ENCODE data around the gene KY. TPM values are rescaled to one million over a fixed set of nuclear protein-coding genes. Genes with fewer than 3 reads are reported as not detected.

The KY gene
- total RNA-seq, 4 donors from 2014 or later: 0.19 to 1.2 TPM; not detected in 2

DNA sequence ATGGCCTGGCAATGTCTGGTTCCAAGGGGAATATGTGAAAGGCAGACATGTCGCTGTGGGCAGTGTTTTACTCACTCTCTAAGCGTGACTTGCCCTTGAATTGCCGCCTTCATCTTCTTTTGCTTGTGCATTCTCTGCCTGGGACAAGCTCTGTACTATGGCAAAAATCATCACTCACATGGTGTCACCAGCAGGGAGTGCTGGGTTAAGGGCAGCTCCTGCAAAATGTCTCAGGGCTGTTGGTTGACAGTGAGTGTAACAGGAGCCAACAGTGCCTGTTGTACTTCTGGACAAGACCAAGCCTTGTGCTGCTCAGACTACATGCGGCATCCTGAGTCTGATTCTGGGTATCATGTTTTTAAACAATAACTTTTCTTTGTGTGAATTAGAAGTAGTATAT lies 45.3 kb upstream of the KY start:
- no peak for TF ChIP-seq POLR2A (IDR thresholded peaks at IDR 0.05)
- TF ChIP-seq CTCF (IDR thresholded peaks at IDR 0.05): no peak
- intact Hi-C loops (cut with DNase I): no loop called here
- Histone ChIP-seq H3K9me3 (no peaks in the 10 kb centered on the region), H3K4me3 (no peak overlapping the region), H3K4me1 (peaks cover 7 to 54% (median 16%) of the 10 kb centered on the region in 3 donors), H3K27ac (no peak overlapping the region), H3K36me3 (no peaks in the 10 kb centered on the region), H3K27me3 (no peaks in the 10 kb centered on the region)
- WGBS, 2 donors: 83 to 100% methylated on average over 1 to 2 of the region's 4 CpGs
- no peak for DNase-seq

DNA sequence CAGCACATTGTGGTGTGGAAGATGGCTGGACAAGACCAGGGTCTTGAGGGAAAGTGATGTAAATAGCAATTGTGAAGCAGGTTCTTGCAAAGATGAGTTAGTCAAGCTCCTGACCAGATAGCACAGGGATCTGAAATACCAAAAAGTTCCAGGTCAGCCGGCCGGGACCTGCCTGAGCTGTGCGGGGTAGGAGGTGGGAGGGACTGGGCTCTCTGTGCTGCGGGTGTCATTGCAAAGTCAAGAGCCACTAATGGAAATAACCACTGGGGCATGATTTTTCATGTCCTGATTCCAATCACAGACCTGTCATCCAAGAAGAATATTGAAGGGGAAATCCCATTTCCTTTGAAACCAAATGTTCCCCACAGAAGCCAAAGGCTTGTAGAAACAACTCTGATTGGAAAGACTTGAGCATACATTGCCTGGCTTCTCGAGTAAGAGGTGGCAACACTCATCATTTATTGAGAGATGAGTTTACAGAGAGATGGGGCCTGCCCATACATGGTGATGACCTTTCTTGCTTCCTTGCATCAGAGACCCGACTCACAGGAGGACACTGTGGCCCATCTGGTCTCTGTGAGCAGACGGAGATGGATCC lies 44.2 kb upstream of the KY start:
- H3K4me1 ChIP-seq: peaks cover 7 to 54% (median 16%) of the 10 kb centered on the region in 3 donors
- no peak for TF ChIP-seq POLR2A (IDR thresholded peaks at IDR 0.05)
- no peak for TF ChIP-seq CTCF (IDR thresholded peaks at IDR 0.05)
- 30 to 42% methylated on average over 6 to 7 of the region's 7 CpGs for WGBS, 2 donors
- peak overlapping the region; percentile 16 to 43 (median 30) for H3K27ac ChIP-seq
- no peaks in the 10 kb centered on the region for H3K36me3 ChIP-seq
- no peaks in the 10 kb centered on the region for H3K27me3 ChIP-seq
- intact Hi-C loops (cut with DNase I): no loop called here
- H3K9me3 ChIP-seq: no peaks in the 10 kb centered on the region
- H3K4me3 ChIP-seq: no peak overlapping the region
- DNase-seq: no peak

GRCh38 chr3:134694466-134694865 lies 43.6 kb upstream of the KY start:
- H3K4me1 ChIP-seq: peaks cover 7 to 49% (median 16%) of the 10 kb centered on the region in 3 donors
- no peaks in the 10 kb centered on the region for H3K36me3 ChIP-seq
- intact Hi-C loops (cut with DNase I): no loop called here
- no peaks in the 10 kb centered on the region for H3K27me3 ChIP-seq
- peak overlapping the region in 2 of 4 donors; percentile 5 to 29 for H3K27ac ChIP-seq
- no peak overlapping the region for H3K4me3 ChIP-seq
- DNase-seq: no peak
- H3K9me3 ChIP-seq: no peaks in the 10 kb centered on the region
- TF ChIP-seq POLR2A (IDR thresholded peaks at IDR 0.05) (no peak), CTCF (IDR thresholded peaks at IDR 0.05) (no peak)

DNA sequence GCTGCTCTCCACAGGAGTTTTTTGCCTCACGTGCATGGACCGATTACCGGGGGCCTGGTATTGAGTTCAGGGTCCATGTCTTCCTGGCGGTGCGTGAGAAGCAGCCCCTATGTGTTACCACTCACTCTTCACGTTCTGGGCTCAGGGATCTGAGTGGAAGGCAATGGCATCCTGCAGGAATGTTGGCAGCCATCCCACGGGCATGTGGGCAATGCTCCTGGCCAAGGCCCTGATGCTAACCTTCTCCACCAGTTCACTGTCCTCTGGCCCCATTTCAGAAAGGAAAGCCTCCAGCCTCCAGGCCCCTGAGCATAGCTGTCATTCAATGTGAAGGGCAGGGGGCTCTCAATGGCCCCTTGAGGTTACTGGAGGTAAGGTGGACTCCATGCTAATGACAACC lies 43.0 kb upstream of the KY start:
- TF ChIP-seq POLR2A (IDR thresholded peaks at IDR 0.05): no peak
- TF ChIP-seq CTCF (IDR thresholded peaks at IDR 0.05): no peak
- H3K27me3 ChIP-seq: no peaks in the 10 kb centered on the region
- no peak for DNase-seq
- intact Hi-C loops (cut with DNase I): no loop called here
- H3K9me3 ChIP-seq: no peaks in the 10 kb centered on the region
- no peaks in the 10 kb centered on the region for H3K36me3 ChIP-seq
- no peak overlapping the region for H3K4me3 ChIP-seq
- H3K4me1 ChIP-seq: peaks cover 7 to 42% (median 16%) of the 10 kb centered on the region in 3 donors
- WGBS, 2 donors: 60 to 77% methylated on average over 5 to 7 of the region's 7 CpGs
- H3K27ac ChIP-seq: peak overlapping the region in 1 of 4 donors; percentile 5

- TF ChIP-seq CTCF (IDR thresholded peaks at IDR 0.05): no peak
- TF ChIP-seq POLR2A (IDR thresholded peaks at IDR 0.05): no peak
- H3K27me3 ChIP-seq: no peaks in the 10 kb centered on the region
- WGBS, 2 donors: 61 to 63% methylated on average over 4 of the region's 4 CpGs
- no peaks in the 10 kb centered on the region for H3K9me3 ChIP-seq
- H3K27ac ChIP-seq: no peak overlapping the region
- no peak overlapping the region for H3K4me3 ChIP-seq
- intact Hi-C loops (cut with DNase I): no loop called here
- DNase-seq: no peak
- peaks cover 7 to 36% (median 16%) of the 10 kb centered on the region in 3 donors for H3K4me1 ChIP-seq
- H3K36me3 ChIP-seq: no peaks in the 10 kb centered on the region
Observed at GRCh38 chr3:134693226-134693625, 42.4 kb upstream of the KY start.
